Left renal cortex interstitium (tissue), 4 donors: Measurements from ENCODE around the gene ICE1. TPM values are rescaled to one million over a fixed set of nuclear protein-coding genes. Genes with fewer than 3 reads are reported as not detected.
"Not testable (repeated sequence)": the region's sequence is repeated elsewhere in the genome, so short reads cannot be mapped to it uniquely, and the experiment has no call there.

Experiments
- DNase-seq, 4 donors: peaks; one replicate each; pipeline ENCODE4 v3.0.0-alpha.2; 2013; ENCODE audit warnings: low read depth in 4 of 4, low spot score in 2 of 4, missing footprints in 1 of 4
- polyA plus RNA-seq, 4 donors: library from polyadenylated mRNA; unstranded; fragments of 120-200 nt; gene quantifications; one replicate each; pipeline ENCODE4 v1.2.1, GENCODE V29; 2013; ENCODE audit not compliant: insufficient read length in 4 of 4

ICE1 gene
- polyA plus RNA-seq, 4 donors = 33.6 to 38.2 (median 36.8) TPM

- DNase-seq = no peak
Measured at GRCh38 chr5:5437227-5438172, 15.0 kb downstream of the ICE1 start.

GRCh38 chr5:5451863-5452262 lies 29.4 kb downstream of the ICE1 start:
- no peak for DNase-seq

GRCh38 chr5:5453131-5453530 lies 30.7 kb downstream of the ICE1 start:
- DNase-seq = no peak

GRCh38 chr5:5454391-5454790 lies 31.9 kb downstream of the ICE1 start:
- no peak for DNase-seq

GRCh38 chr5:5456858-5457257 lies 34.4 kb downstream of the ICE1 start:
- no peak for DNase-seq

GRCh38 chr5:5460311-5460710 lies 37.8 kb downstream of the ICE1 start:
- no peak for DNase-seq

GRCh38 chr5:5461012-5461411 lies 38.5 kb downstream of the ICE1 start:
- DNase-seq = no peak

- no peak for DNase-seq
Measured at GRCh38 chr5:5464036-5464715, 41.7 kb downstream of the ICE1 start.

- no peak for DNase-seq
Measured at GRCh38 chr5:5466227-5466626, 43.8 kb downstream of the ICE1 start.

GRCh38 chr5:5467737-5468136 lies 45.3 kb downstream of the ICE1 start:
- no peak for DNase-seq

- no peak for DNase-seq
Measured at GRCh38 chr5:5470933-5471332, 48.5 kb downstream of the ICE1 start.

GRCh38 chr5:5473226-5473625 lies 50.7 kb downstream of the ICE1 start:
- no peak for DNase-seq

GRCh38 chr5:5474961-5475360 lies 52.5 kb downstream of the ICE1 start:
- DNase-seq = no peak

- no peak for DNase-seq
Measured at GRCh38 chr5:5475975-5476374, 53.5 kb downstream of the ICE1 start.

GRCh38 chr5:5479578-5479977 lies 57.1 kb downstream of the ICE1 start:
- DNase-seq = not testable (repeated sequence)

GRCh38 chr5:5480481-5481111 lies 58.1 kb downstream of the ICE1 start:
- no peak for DNase-seq

- DNase-seq = no peak
Measured at GRCh38 chr5:5481206-5481605, 58.7 kb downstream of the ICE1 start.

- no peak for DNase-seq
Measured at GRCh38 chr5:5481633-5482032, 59.2 kb downstream of the ICE1 start.

- DNase-seq = no peak
Measured at GRCh38 chr5:5483350-5483749, 60.9 kb downstream of the ICE1 start.

- DNase-seq = no peak
Measured at GRCh38 chr5:5483880-5484598, 61.6 kb downstream of the ICE1 start.

GRCh38 chr5:5486122-5486521 lies 63.6 kb downstream of the ICE1 start:
- DNase-seq = no peak
